ENCODE results near the gene ZNG1B. TPM values are rescaled to one million over a fixed set of nuclear protein-coding genes. Genes with fewer than 3 reads are reported as not detected.

ZNG1B gene
- total RNA-seq: 33.1 and 41.6 TPM in 2 replicates

GRCh38 chr2:113437508-113438465 is at the start of gene ZNG1B:
ZNG1B (plus strand) TSS chr2:113437691; CDS start chr2:113437869, 178 bp downstream.

GRCh38 chr2:113498365-113498764 is 60.9 kb downstream of the ZNG1B start, which contains the start of gene FOXD4L1:
FOXD4L1 (plus strand) TSS chr2:113498665; CDS start chr2:113499257, 592 bp downstream.

Other genes starting within 250 kb of the ZNG1B start
- gene PAX8, start 158.8 kb upstream of the ZNG1B start, total RNA-seq: 0.30 and 0.65 TPM in 2 replicates
- gene FOXD4L1, start 61.0 kb downstream of the ZNG1B start, total RNA-seq: 0.05 and 0.30 TPM in 2 replicates
- 10.1 and 11.0 TPM in 2 replicates for gene RABL2A, start 189.6 kb downstream of the ZNG1B start, total RNA-seq